ENCODE data around the gene ZNF346. TPM values are rescaled to one million over a fixed set of nuclear protein-coding genes. Genes with fewer than 3 reads are reported as not detected.

The ZNF346 gene
- total RNA-seq, 2 donors from 2014 or later = 9.9 to 11.6 TPM

GRCh38 chr5:177105691-177106476 is 83.4 kb downstream of the ZNF346 start:
- ATAC-seq (no peak), DNase-seq (no peak)

GRCh38 chr5:177107159-177107558 is 84.7 kb downstream of the ZNF346 start:
- ATAC-seq (no peak), DNase-seq (no peak)
- intact Hi-C loops (cut with DNase I) = no loop called here

More at GRCh38 chr5:177105691-177106476, 83.4 kb downstream of the ZNF346 start:
- intact Hi-C loops (cut with DNase I) = no loop called here

GRCh38 chr5:177109810-177110209 is 87.3 kb downstream of the ZNF346 start:
- DNase-seq = no peak
- peak in 1 of 2 donors; percentile 21 for ATAC-seq
- intact Hi-C loops (cut with DNase I) = loop anchor here (2.0 to 10.0 kb wide), 4 partner anchors 125 to 449 kb away; partner anchors contain the start of genes PRELID1 (in 1 of the 2) and RAB24 (in 1 of the 2)

DNA sequence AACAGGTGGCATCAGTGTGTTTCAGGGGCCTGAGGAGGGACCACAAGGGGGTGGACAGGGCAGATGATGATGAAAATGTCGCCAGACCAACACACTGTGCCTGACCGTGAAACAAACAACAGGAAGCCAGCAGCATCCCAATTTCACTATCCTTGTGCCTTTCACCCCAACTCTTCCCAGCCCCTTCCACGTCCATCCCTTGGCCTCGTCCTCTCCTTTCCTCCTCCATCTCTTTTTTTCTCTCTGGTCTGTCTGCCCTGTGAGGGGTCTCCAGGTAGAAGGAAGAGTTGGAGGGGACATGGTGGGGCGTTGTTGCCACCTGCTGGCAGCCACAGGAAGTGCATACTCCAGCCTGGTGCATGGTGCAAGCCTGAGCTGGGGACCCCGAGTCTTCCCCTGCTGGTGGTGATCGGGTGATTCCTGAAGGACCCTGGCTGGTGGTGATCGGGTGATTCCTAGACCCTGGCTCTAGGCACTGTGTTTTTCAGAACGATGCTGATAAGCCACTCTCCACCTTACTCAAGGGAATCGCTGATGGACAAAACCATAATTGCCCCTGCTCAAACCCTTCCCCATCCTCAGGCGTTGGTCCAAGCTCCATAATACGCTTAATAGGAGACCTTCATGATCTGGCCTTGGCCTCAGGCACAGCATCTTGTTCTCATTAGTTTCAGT is 89.4 kb downstream of the ZNF346 start:
- intact Hi-C loops (cut with DNase I) = loop anchor here (2.0 to 10.0 kb wide), 5 partner anchors 41 to 451 kb away; partner anchors contain the start of genes PRELID1 (in 1 of the 2) and RAB24 (in 1 of the 2)
- DNase-seq (no peak), ATAC-seq (peak in 1 of 2 donors; percentile 25)

DNA sequence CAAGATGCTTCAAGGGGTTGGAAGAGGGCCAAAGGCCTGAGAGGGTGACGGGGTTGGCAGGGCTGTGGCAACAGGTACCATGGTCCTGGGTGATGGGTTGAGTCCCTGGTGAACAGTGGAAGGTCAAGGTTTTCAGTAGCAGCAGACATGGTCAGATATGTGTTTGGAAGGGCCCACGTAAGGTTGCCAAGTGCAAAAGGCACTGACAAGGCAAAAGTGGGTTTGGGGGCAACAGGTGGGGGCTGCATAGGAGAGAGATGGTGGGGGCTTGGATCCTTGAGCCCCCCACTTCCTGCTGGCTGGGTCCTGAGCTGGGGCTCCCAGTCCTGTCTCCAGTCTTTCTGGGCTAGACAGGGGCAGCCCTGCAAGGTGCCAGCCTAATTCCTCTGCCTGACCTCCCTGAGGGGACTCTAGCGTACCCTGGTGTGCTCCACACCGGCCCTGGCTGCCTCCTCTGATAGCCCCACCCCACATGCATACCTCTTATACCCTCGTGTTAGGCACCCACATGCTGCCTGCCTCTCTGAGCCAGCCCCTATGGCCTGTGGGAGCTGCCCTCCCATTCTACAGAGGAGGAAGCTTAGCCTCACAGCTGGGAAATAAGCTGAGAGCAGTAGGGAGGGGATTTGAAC is 90.2 kb downstream of the ZNF346 start:
- no peak for DNase-seq
- ATAC-seq = no peak
- intact Hi-C loops (cut with DNase I) = loop anchor here (2.0 to 10.0 kb wide), 5 partner anchors 42 to 452 kb away; partner anchors contain the start of genes PRELID1 (in 1 of the 2) and RAB24 (in 1 of the 2)

DNA sequence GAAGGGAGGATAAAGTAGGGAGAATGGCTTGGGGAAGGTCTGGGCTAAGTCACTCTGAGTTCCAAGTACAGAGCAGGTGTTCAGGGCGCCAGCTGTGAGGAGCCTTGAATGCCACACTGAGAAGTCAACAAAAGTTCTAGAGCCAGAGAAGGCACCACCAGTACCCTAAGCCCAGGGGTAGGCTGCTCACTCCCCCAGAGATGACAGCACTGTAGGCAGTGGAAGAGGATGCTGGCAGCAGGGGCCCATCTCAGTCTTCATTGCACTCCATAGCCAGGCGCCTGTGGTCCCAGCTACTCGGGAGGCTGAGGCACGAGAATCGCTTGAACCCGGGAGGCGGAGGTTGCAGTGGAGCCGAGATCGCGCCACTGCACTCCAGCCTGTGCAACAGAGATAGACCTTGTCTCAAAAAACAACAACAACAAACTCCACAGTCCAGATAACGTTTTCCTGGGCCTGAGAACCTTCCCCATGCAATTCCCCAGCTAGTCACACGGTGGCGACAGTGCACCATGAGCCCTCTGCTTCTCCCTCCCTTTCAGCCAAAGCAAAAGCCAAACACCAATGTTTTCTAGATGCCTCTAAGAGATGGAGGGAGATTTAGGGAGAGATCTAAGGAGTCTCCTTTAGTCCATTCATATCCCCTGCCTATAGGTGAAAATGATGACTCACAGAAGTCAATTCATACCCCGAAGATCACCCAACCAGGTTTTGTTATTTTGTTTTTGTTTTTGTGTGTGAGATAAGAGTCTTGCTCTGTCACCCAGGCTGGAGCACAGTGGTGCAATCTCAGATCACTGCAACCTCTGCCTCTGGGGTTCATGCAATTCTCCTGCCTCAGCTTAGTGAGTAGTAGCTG is 91.3 kb downstream of the ZNF346 start:
- peak; percentile 35 to 50 for ATAC-seq
- DNase-seq = peak; percentile 59
- intact Hi-C loops (cut with DNase I) = loop anchor here (2.0 to 10.0 kb wide), 5 partner anchors 43 to 453 kb away; partner anchors contain the start of genes PRELID1 (in 1 of the 2) and RAB24 (in 1 of the 2)

DNA sequence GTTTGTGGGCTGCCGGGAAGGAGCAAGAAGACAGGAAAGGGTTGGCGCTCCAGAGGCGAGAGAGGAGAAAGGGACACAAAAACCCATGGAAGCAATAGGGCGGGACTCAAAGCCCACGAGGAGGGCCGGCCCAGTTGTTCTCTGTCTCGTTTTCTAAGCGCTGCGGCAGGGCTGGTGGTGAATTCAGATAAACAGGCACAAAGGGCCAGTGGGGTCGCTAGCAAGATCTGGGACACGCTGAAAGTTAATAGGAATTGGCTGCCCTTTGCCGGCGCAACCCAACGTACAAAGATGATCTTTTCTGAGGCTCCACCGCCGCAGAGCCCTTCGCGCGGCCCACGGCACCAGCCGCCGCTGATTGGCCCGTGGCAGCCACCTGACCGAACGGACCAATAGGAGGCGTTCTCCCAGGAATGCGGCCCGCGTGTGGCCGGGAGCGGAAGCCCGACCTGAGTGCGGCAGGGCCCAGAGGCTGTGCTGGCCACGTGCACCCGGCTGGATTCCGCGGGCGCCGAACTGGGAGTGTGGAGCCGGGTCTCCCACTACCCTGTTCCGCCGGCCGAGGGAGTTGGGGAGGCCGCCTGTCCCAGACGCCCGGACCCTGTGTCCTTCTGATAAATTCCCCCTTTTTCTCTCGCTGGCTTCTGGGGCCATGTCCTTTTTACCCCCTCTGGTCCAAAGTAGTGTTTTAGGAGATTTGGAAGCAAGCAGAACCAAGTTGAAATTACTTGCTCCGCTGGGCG is 94.3 kb downstream of the ZNF346 start:
- intact Hi-C loops (cut with DNase I) = loop anchor here (10.0 kb wide), 3 partner anchors 118 to 188 kb away; partner anchors contain the start of genes PRELID1 (in 1 of the 2) and RAB24 (in 1 of the 2)
- DNase-seq = peak; percentile 94
- ATAC-seq = peak; percentile 97 to 98

GRCh38 chr5:177117441-177118045 is 95.0 kb downstream of the ZNF346 start:
- ATAC-seq (no peak), DNase-seq (no peak)
- intact Hi-C loops (cut with DNase I) = loop anchor here (10.0 kb wide), 3 partner anchors 117 to 187 kb away; partner anchors contain the start of genes PRELID1 (in 1 of the 2) and RAB24 (in 1 of the 2)

- intact Hi-C loops (cut with DNase I) = no loop called here
- ATAC-seq (no peak), DNase-seq (no peak)
Observed at GRCh38 chr5:177122566-177122965, 100.1 kb downstream of the ZNF346 start.

- DNase-seq (no peak), ATAC-seq (no peak)
- intact Hi-C loops (cut with DNase I) = no loop called here
Observed at GRCh38 chr5:177123789-177124485, 101.4 kb downstream of the ZNF346 start.

GRCh38 chr5:177124486-177124991 is 102.0 kb downstream of the ZNF346 start:
- no peak for DNase-seq
- no peak for ATAC-seq
- intact Hi-C loops (cut with DNase I) = no loop called here

DNA sequence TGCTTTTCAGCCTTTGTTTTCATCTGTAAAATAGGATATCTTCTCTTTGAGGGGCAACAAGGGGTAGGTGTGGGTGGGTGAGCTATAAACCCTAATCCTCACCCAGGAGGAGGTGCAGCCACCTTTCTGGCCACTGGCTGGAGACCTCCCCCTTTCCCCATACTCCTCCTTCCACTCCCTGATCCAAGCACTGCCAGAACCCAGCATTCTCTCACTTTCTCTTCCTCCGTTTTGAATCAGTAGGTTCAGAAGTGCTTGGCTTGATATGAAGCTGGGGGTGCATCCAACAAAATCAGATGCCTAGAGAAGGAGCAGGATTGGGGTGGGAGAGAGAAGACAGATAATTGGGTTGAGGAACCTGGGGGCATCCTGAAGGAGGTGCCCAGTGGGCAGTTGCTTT is 104.3 kb downstream of the ZNF346 start:
- intact Hi-C loops (cut with DNase I) = no loop called here

DNA sequence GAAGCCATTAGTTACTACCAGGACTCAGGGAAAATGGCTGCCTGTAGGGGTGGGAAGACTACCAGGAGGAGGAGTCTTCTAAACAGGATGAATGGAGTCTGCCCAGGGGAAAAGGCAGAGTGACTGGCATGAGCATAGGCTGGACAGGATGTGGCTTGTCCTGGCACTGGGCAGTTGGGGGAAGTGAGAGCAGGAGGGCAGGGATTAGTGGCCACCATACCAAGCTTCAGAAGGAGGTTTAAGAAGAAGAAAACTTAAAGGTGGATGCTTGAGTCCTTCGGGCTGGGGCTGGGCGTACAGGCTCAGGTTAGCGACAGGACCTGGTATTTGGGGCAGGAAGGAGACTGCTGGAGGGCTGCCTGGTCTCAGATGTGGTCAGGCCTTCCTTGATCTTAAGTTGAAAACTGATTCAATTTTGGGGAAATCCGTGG is 106.1 kb downstream of the ZNF346 start:
- intact Hi-C loops (cut with DNase I) = no loop called here
- ATAC-seq = no peak
- peak; percentile 41 for DNase-seq

More for the DNA sequence above, 104.3 kb downstream of the ZNF346 start:
- no peak for ATAC-seq
- DNase-seq = no peak

DNA sequence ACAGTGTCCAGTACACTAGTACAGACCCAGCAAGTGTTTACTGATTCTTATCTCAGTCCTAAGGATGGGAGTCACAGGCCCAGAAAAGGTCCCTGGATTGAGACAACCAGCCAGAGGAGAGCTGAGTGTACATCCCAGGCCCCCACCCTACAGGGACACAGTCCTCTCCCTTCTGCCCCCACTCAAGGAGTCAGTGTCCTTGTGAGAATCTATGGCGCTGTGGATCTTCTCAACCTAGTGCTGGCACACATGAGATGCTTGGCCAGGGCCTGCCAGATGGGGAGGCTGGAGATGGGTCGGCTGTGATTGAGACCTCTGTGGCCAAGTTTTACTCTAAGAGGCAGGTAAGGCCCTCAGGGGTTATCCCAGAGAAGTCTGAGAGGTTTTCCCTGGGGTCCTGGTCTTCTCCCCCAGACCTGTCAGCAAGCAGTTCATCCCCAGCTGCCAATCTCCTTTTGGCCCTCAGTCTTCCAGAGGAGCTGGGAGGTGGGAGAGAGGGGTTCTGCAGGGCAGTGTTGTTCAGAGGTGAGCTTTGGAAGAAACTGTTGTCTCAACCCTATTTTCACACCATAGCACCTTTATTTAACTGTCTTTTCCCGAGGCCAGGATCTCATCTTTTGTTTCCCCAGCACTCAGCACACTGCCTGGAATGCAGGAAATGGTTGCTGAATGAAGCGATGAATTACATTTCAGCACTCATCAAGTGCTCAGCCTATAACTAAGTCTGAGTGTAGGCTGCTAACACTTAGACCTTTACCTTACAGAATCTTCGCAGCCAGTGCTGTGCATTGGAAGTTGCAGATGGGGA is 107.9 kb downstream of the ZNF346 start:
- intact Hi-C loops (cut with DNase I) = loop anchor here in 1 of 2 donors (10.0 kb wide), 1 partner anchor 74 kb away; no protein-coding TSS in a partner anchor
- DNase-seq = no peak
- no peak for ATAC-seq
